SK-N-SH treated with all-trans-retinoic acid at 6 μM for 48 hours (cell line): ENCODE results near the gene GMIP.

Experiments used
- ARNTL ChIP-seq: fragments of 450-650 bp; formaldehyde crosslinking; IDR thresholded peaks from 2 replicates; pipeline ENCODE4 v1.5.0; 2020; ENCODE audit warnings: low read depth, mild to moderate bottlenecking, moderate library complexity, borderline replicate concordance
- CSDC2 ChIP-seq: fragments of 250-450 bp; sonication (Bioruptor Pico); IDR thresholded peaks from 2 replicates; pipeline ENCODE4 v1.5.0; 2020; ENCODE audit warnings: mild to moderate bottlenecking, moderate library complexity
- ESRRG ChIP-seq: fragments of 250-450 bp; sonication (Bioruptor Pico); IDR thresholded peaks from 2 replicates; pipeline ENCODE4 v1.6.1; 2021; ENCODE audit warnings: mild to moderate bottlenecking
- PPARA ChIP-seq: fragments of 250-450 bp; sonication (Bioruptor Pico); IDR thresholded peaks from 2 replicates; pipeline ENCODE4 v1.5.0; 2020; ENCODE audit warnings: mild to moderate bottlenecking, borderline replicate concordance
- RARB ChIP-seq: fragments of 250-450 bp; sonication (Bioruptor Pico); IDR thresholded peaks from 2 replicates; pipeline ENCODE4 v1.8.0; 2021; ENCODE audit warnings: mild to moderate bottlenecking, moderate library complexity
- SNAI2 ChIP-seq: fragments of 250-450 bp; sonication (Bioruptor Pico); IDR thresholded peaks from 2 replicates; pipeline ENCODE4 v1.5.0; 2020; ENCODE audit warnings: mild to moderate bottlenecking, moderate library complexity
- ZFP3 ChIP-seq: fragments of 250-450 bp; sonication (Bioruptor Pico); IDR thresholded peaks from 2 replicates; pipeline ENCODE4 v1.5.0; 2020; ENCODE audit warnings: mild to moderate bottlenecking, moderate library complexity
- ZNF70 ChIP-seq: fragments of 450-650 bp; formaldehyde crosslinking; IDR thresholded peaks from 2 replicates; pipeline ENCODE4 v1.5.0; 2020; ENCODE audit warnings: mild to moderate bottlenecking, moderate library complexity
- ZNF8 ChIP-seq: fragments of 450-650 bp; formaldehyde crosslinking; IDR thresholded peaks from 2 replicates; pipeline ENCODE4 v1.5.0; 2020; ENCODE audit warnings: mild to moderate bottlenecking, moderate library complexity
- TF ChIP-seq, protein P1 (sequence below): fragments of 250-450 bp; sonication (Bioruptor Pico); IDR thresholded peaks from 2 replicates; pipeline ENCODE4 v1.5.1; 2020; ENCODE audit warnings: low read depth, mild to moderate bottlenecking, moderate library complexity
- TF ChIP-seq, protein P2 (sequence below): fragments of 250-450 bp; sonication (Bioruptor Pico); IDR thresholded peaks from 2 replicates; pipeline ENCODE4 v1.8.0; 2020; ENCODE audit warnings: mild to moderate bottlenecking, moderate library complexity, borderline replicate concordance
- TF ChIP-seq, protein P3 (sequence below): fragments of 250-450 bp; sonication (Bioruptor Pico); IDR thresholded peaks from 2 replicates; pipeline ENCODE4 v1.5.0; 2020; ENCODE audit warnings: mild to moderate bottlenecking, moderate library complexity

DNA sequence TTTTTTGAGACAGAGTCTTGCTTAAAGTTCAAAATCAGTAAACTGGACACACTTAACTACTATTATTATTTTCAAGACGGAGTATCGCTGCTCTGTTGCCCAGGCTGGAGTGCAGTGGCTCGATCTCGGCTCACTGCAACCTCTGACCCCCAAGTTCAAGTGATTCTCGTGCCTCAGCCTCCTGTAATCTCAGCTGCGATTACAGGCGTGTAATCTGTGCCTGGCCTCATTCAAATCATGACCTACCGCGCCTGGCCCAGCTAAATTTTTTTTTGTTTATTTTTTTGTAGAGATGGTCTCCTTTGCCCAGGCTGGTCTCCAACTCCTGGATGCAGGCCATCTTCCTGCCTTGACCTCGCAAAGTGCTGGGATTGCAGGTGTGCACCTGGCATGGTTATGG lies 48.2 kb upstream of the GMIP start:
- TF ChIP-seq ZNF70 (no peak), ZNF8 (CRISPR knock-in tag) (no peak), ZFP3 (no peak), SNAI2 (CRISPR knock-in tag) (no peak), ESRRG (CRISPR knock-in tag) (no peak), CSDC2 (CRISPR knock-in tag) (no peak), PPARA (no peak), RARB (CRISPR knock-in tag) (no peak), ARNTL (CRISPR knock-in tag) (no peak)
- TF ChIP-seq, protein P1, sequence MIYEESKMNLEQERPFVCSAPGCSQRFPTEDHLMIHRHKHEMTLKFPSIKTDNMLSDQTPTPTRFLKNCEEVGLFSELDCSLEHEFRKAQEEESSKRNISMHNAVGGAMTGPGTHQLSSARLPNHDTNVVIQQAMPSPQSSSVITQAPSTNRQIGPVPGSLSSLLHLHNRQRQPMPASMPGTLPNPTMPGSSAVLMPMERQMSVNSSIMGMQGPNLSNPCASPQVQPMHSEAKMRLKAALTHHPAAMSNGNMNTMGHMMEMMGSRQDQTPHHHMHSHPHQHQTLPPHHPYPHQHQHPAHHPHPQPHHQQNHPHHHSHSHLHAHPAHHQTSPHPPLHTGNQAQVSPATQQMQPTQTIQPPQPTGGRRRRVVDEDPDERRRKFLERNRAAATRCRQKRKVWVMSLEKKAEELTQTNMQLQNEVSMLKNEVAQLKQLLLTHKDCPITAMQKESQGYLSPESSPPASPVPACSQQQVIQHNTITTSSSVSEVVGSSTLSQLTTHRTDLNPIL (CRISPR knock-in tag): no peak
- TF ChIP-seq, protein P2, sequence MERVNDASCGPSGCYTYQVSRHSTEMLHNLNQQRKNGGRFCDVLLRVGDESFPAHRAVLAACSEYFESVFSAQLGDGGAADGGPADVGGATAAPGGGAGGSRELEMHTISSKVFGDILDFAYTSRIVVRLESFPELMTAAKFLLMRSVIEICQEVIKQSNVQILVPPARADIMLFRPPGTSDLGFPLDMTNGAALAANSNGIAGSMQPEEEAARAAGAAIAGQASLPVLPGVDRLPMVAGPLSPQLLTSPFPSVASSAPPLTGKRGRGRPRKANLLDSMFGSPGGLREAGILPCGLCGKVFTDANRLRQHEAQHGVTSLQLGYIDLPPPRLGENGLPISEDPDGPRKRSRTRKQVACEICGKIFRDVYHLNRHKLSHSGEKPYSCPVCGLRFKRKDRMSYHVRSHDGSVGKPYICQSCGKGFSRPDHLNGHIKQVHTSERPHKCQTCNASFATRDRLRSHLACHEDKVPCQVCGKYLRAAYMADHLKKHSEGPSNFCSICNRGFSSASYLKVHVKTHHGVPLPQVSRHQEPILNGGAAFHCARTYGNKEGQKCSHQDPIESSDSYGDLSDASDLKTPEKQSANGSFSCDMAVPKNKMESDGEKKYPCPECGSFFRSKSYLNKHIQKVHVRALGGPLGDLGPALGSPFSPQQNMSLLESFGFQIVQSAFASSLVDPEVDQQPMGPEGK (CRISPR knock-in tag): no peak
- TF ChIP-seq, protein P3, sequence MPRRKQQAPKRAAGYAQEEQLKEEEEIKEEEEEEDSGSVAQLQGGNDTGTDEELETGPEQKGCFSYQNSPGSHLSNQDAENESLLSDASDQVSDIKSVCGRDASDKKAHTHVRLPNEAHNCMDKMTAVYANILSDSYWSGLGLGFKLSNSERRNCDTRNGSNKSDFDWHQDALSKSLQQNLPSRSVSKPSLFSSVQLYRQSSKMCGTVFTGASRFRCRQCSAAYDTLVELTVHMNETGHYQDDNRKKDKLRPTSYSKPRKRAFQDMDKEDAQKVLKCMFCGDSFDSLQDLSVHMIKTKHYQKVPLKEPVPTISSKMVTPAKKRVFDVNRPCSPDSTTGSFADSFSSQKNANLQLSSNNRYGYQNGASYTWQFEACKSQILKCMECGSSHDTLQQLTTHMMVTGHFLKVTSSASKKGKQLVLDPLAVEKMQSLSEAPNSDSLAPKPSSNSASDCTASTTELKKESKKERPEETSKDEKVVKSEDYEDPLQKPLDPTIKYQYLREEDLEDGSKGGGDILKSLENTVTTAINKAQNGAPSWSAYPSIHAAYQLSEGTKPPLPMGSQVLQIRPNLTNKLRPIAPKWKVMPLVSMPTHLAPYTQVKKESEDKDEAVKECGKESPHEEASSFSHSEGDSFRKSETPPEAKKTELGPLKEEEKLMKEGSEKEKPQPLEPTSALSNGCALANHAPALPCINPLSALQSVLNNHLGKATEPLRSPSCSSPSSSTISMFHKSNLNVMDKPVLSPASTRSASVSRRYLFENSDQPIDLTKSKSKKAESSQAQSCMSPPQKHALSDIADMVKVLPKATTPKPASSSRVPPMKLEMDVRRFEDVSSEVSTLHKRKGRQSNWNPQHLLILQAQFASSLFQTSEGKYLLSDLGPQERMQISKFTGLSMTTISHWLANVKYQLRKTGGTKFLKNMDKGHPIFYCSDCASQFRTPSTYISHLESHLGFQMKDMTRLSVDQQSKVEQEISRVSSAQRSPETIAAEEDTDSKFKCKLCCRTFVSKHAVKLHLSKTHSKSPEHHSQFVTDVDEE (CRISPR knock-in tag): no peak
